Transverse colon (tissue), 4 donors: ENCODE results near the gene TAX1BP3. TPM values are rescaled to one million over a fixed set of nuclear protein-coding genes. Genes with fewer than 3 reads are reported as not detected.

Experiments
- DNase-seq: peaks from one replicate; pipeline ENCODE4 v3.0.0-alpha.2; 2019
- H3K27ac ChIP-seq, 4 donors: fragments of 200-600 bp; sonication (generic); 2 replicates each; pipeline ENCODE4 v1.5.1; 2016 to 2018; ENCODE audit warnings: inconsistent platforms in 4 of 4
- H3K27me3 ChIP-seq: fragments of 200-600 bp; sonication (generic); 2 replicates; pipeline ENCODE4 v1.5.1; 2017; ENCODE audit warnings: inconsistent platforms
- H3K36me3 ChIP-seq, 4 donors: fragments of 200-600 bp; sonication (generic); 2 replicates each; pipeline ENCODE4 v1.5.1; 2017 to 2019; ENCODE audit warnings: inconsistent platforms in 4 of 4
- H3K4me1 ChIP-seq, 4 donors: fragments of 200-600 bp; sonication (generic); 2 replicates each; pipeline ENCODE4 v1.5.1; 2017 to 2020; ENCODE audit warnings: inconsistent platforms in 4 of 4
- H3K4me3 ChIP-seq, 4 donors: fragments of 200-600 bp; sonication (generic); 1 replicate in 1 of 4; 2 replicates in 3 of 4; pipeline versions ENCODE4 v1.5.1 to v1.6.1; 2017 to 2019; ENCODE audit warnings: inconsistent platforms in 4 of 4
- H3K9me3 ChIP-seq, 2 donors: fragments of 200-600 bp; sonication (generic); 2 replicates each; pipeline ENCODE4 v1.5.1; 2017 to 2019; ENCODE audit warnings: inconsistent platforms in 2 of 2
- EP300 ChIP-seq: sonication (generic); formaldehyde crosslinking; IDR thresholded peaks from one replicate; pipeline ENCODE4 v1.6.1; 2017; ENCODE audit warnings: antibody characterized with exemption, low read depth
- POLR2A ChIP-seq: fragments of 450-650 bp; IDR thresholded peaks from one replicate; pipeline ENCODE4 v1.6.1; 2016; ENCODE audit warnings: antibody characterized with exemption, mild to moderate bottlenecking, moderate library complexity
- POLR2AphosphoS5 ChIP-seq, 3 donors: sonication (generic); formaldehyde crosslinking; IDR thresholded peaks; one replicate each; pipeline ENCODE4 v1.6.1; 2016; ENCODE audit warnings: antibody characterized with exemption in 3 of 3
- WGBS, 2 donors: methylation state at CpG; one replicate each; pipeline ENCODE4 v1.1.5; 2018; ENCODE audit warnings: low coverage in 1 of 2; 5-methylcytosine and 5-hydroxymethylcytosine counted together
- in situ Hi-C, 4 donors: fragments of 200-750 bp; cut with MboI; loops; one replicate each; pipeline versions ENCODE4 v1.15.0 to v1.15.1; 2017; ENCODE audit warnings: low sequenced_read_pairs in 3 of 4, low pct_ligation_motif_present in 1 of 4, low pct_unique_long_range_greater_than_20kb in 1 of 4
- intact Hi-C: fragments of 100-400 bp; cut with DNase I; formaldehyde crosslinking; loops from one replicate; pipeline ENCODE4 v1.15.1; 2023; ENCODE audit warnings: low total_unique reads
- total RNA-seq, 4 donors: library from RNA; depleted of rRNA; stranded (reverse); fragments of >200 nt; gene quantifications; one replicate each; pipeline ENCODE4 v1.1.0, GENCODE V29; 2016
- TF ChIP-seq, protein P1 (sequence below), 5 experiments: fragments of 200-600 bp in 3 of 5; fragments of 450-650 bp in 2 of 5; sonication (generic) in 3 of 5; IDR thresholded peaks; 1 replicate in 2 of 5; 2 replicates in 3 of 5; pipeline ENCODE4 v1.5.1; 2016 to 2017; ENCODE audit warnings: antibody characterized with exemption in 5 of 5, inconsistent platforms in 3 of 5, mild to moderate bottlenecking in 2 of 5, moderate library complexity in 1 of 5

The TAX1BP3 gene
- total RNA-seq, 4 donors from 2014 or later: 129 to 451 (median 202) TPM

DNA sequence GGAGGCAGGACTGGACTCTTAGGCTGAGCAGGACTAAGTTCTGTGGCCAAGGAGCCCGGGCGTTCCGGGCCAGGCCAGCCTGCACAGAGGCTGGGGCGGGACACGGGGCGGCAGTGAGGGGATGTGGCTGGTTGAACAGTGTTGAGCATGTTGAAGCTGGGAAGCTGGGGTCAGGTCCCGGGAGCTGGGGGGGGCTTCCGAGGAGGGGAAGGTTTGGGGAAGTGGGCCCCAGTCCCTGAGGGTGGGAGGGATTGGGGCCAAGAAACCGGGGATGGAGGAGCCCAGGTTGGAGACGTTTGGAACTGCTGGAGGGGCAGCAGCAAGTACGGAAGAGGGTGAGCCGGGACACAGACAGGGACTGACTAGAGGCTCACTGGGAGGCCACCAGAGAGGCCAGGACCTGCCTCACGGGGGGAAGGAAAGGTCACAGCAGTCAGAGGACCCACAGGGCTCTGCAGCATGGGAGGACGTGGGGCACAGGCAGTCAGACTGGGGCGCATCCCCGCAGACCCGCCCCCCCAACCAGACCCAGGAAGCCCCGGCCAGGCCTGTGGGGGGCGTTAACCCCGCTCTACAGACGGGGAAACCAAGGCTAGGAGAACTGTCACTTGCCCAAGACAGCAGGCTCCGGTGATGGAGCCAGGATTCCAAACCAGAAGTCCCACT, 9.5 kb downstream of the TAX1BP3 start:
- TF ChIP-seq, protein P1, sequence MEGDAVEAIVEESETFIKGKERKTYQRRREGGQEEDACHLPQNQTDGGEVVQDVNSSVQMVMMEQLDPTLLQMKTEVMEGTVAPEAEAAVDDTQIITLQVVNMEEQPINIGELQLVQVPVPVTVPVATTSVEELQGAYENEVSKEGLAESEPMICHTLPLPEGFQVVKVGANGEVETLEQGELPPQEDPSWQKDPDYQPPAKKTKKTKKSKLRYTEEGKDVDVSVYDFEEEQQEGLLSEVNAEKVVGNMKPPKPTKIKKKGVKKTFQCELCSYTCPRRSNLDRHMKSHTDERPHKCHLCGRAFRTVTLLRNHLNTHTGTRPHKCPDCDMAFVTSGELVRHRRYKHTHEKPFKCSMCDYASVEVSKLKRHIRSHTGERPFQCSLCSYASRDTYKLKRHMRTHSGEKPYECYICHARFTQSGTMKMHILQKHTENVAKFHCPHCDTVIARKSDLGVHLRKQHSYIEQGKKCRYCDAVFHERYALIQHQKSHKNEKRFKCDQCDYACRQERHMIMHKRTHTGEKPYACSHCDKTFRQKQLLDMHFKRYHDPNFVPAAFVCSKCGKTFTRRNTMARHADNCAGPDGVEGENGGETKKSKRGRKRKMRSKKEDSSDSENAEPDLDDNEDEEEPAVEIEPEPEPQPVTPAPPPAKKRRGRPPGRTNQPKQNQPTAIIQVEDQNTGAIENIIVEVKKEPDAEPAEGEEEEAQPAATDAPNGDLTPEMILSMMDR (IDR thresholded peaks at IDR 0.05): no peak
- TF ChIP-seq EP300 (no peak), POLR2A (no peak)
- Histone ChIP-seq H3K9me3 (no peaks in the 10 kb centered on the region), H3K27me3 (no peaks in the 10 kb centered on the region), H3K4me3 (no peak overlapping the region), H3K4me1 (peaks cover 3 to 22% (median 15%) of the 10 kb centered on the region in 4 donors), H3K27ac (peak overlapping the region; percentile 59 to 77 (median 74)), H3K36me3 (peaks cover 0 to 8% (median 0%) of the 10 kb centered on the region in 4 donors)
- no peak for DNase-seq
- intact Hi-C loops (no loop called here), in situ Hi-C loops (no loop called here)
- 76 to 78% methylated on average over 5 to 17 of the region's 22 CpGs for WGBS, 2 donors

DNA sequence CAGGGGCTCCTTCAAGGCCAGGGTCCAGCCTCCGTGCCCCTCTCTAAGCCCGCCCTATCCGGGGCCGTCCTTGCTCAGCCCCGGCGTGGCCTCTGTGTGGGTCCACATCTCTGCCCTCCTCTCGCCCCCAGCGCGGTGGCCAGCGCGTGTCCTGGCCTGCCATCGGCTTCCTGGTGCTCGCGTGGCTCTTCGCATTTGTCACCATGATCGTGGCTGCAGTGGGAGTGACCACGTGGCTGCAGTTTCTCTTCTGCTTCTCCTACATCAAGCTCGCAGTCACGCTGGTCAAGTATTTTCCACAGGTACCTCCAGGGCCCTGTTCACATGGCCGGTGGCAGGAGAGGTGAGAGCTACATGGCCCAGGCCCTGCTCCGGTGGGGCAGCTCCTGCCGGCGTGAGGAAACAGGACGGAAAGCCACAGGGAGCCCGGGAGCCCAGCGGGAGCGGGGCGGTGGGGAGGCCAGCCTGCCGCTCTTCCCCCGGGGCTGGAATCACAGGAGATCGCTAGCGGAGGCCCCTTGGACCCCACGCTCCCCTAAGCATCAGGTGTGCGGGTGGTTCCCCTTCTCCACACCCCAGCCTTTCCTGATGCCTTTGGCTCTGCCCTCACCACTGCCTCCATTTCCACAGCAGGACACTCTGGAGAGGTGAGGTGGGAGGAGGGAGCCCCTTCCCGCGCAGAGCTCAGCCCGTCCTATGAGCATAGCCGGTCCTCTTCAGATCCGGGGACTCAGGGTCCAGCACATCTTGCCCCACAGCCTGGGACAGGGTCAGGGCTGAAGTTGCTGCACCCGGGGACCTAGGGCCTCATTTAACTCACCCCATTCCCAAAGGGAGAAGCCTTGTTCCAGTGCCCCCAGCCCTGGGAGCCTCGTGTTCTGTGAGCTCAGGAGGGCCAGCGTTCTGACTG, 10.2 kb downstream of the TAX1BP3 start:
- in situ Hi-C loops: no loop called here
- H3K27ac ChIP-seq: peak overlapping the region in 3 of 4 donors; percentile 74 to 77 (median 75)
- intact Hi-C loops: no loop called here

DNA sequence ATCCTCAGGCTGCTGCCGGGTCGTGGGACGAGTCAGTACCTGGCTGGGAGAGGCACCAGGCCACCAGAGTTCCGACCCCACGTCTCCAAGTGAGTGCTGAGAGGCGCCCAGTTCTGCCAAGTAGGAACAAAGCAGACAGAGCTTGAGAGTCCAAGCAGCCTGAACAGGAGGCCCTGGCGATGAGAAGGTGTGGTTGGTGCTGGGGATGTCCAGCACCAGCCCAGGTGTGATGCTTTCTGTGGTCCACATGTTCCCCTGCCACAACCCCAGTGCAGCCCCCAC, 10.8 kb downstream of the TAX1BP3 start:
- WGBS, 2 donors: 93 to 94% methylated on average over 3 to 7 of the region's 7 CpGs
- no peaks in the 10 kb centered on the region for H3K9me3 ChIP-seq
- DNase-seq: no peak
- no peak for TF ChIP-seq POLR2AphosphoS5 (IDR thresholded peaks at IDR 0.05)
- TF ChIP-seq POLR2A: no peak
- TF ChIP-seq, protein P1 (IDR thresholded peaks at IDR 0.05): no peak
- no peak for TF ChIP-seq EP300
- peaks cover 3 to 22% (median 15%) of the 10 kb centered on the region in 4 donors for H3K4me1 ChIP-seq
- no peaks in the 10 kb centered on the region for H3K36me3 ChIP-seq
- no peak overlapping the region for H3K27ac ChIP-seq
- in situ Hi-C loops (no loop called here), intact Hi-C loops (no loop called here)
- no peaks in the 10 kb centered on the region for H3K27me3 ChIP-seq
- H3K4me3 ChIP-seq: no peak overlapping the region

More for the DNA sequence above, 10.2 kb downstream of the TAX1BP3 start:
- Histone ChIP-seq H3K36me3 (peaks cover 0 to 2% (median 0%) of the 10 kb centered on the region in 4 donors), H3K27me3 (no peaks in the 10 kb centered on the region), H3K4me3 (no peak overlapping the region), H3K4me1 (peaks cover 3 to 22% (median 15%) of the 10 kb centered on the region in 4 donors), H3K9me3 (no peaks in the 10 kb centered on the region)
- TF ChIP-seq POLR2AphosphoS5 (IDR thresholded peaks at IDR 0.05): no peak
- peak; percentile 7 for TF ChIP-seq POLR2A
- WGBS, 2 donors: 53 to 91% methylated on average over 3 to 42 of the region's 42 CpGs
- DNase-seq: no peak

DNA sequence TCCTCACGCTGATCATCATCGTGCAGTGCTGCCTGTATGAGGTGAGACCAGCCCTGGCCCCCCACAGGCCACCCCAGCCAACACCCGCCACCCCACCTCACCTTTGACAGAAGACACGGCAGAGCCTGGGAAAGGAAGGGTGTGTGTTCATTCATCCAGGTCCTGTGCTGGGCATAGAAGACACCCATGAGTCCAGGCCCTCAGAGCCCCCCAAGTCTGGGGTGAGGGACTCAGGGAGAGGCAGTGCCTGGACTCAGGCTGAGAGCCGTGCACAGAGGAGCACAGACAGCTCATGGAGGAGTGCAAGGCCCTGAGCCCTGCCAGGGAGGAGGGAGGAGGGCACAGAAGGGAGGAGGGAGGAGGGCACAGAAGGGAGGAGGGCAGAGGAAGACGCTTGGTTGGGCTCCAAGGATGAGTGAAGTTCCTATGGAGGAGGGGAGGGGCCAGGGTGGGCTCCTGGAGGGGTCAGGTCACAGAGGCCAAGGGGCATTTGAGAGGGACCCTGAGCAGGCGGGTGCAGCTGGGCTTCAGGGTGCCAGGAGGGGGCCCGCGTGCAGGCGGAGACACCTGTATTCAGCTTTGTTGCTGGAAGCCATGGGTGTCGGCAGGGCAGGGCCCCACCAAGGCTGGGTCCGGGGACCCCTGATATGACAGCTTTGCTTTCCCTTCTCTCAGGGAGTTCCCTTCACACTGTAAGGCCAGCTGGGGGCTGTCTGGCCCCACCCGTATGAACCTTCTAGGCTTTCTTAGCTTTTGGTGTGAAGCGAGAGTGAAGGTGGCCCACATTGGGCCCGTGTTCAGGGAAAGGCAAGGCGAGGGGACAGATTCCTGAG, 11.4 kb downstream of the TAX1BP3 start:
- DNase-seq: no peak
- Histone ChIP-seq H3K4me1 (peaks cover 3 to 22% (median 15%) of the 10 kb centered on the region in 4 donors), H3K27me3 (no peaks in the 10 kb centered on the region), H3K9me3 (no peaks in the 10 kb centered on the region), H3K4me3 (no peak overlapping the region), H3K27ac (no peak overlapping the region), H3K36me3 (no peaks in the 10 kb centered on the region)
- intact Hi-C loops: no loop called here
- TF ChIP-seq POLR2AphosphoS5 (IDR thresholded peaks at IDR 0.05): no peak
- TF ChIP-seq, protein P1 (IDR thresholded peaks at IDR 0.05): no peak
- in situ Hi-C loops: no loop called here
- 83 to 100% methylated on average over 2 to 16 of the region's 16 CpGs for WGBS, 2 donors
